Activated naive CD8-positive, alpha-beta T cell treated with anti-CD3 and anti-CD28 coated beads for 36 hours (primary cell): ENCODE results near the gene CNOT8. TPM values are rescaled to one million over a fixed set of nuclear protein-coding genes. Genes with fewer than 3 reads are reported as not detected.

Source experiments
- DNase-seq: peaks from one replicate; pipeline ENCODE4 v3.0.0; 2021
- H3K27ac Mint-ChIP-seq: one replicate; pipeline ENCODE4 v1.8.0; 2022; ENCODE audit warnings: mild to moderate bottlenecking, moderate library complexity, mixed read lengths
- H3K27me3 Mint-ChIP-seq: one replicate; pipeline ENCODE4 v1.8.0; 2022; ENCODE audit warnings: mild to moderate bottlenecking, mixed read lengths
- H3K36me3 Mint-ChIP-seq: one replicate; pipeline ENCODE4 v1.8.0; 2021; ENCODE audit warnings: mild to moderate bottlenecking, mixed read lengths
- H3K4me1 Mint-ChIP-seq: one replicate; pipeline ENCODE4 v1.8.0; 2021; ENCODE audit warnings: mixed read lengths
- H3K4me3 Mint-ChIP-seq: one replicate; pipeline ENCODE4 v1.8.0; 2022; ENCODE audit warnings: mild to moderate bottlenecking, moderate library complexity, mixed read lengths
- H3K9me3 Mint-ChIP-seq: one replicate; pipeline ENCODE4 v1.8.0; 2022; ENCODE audit warnings: mixed read lengths
- total RNA-seq, 2 experiments: library from RNA; stranded (reverse); gene quantifications; one replicate each; pipeline ENCODE4 v1.2.3, GENCODE V29; 2021

CNOT8 gene
- total RNA-seq, 2 experiments from 2014 or later = 53.7 to 53.9 TPM

DNA sequence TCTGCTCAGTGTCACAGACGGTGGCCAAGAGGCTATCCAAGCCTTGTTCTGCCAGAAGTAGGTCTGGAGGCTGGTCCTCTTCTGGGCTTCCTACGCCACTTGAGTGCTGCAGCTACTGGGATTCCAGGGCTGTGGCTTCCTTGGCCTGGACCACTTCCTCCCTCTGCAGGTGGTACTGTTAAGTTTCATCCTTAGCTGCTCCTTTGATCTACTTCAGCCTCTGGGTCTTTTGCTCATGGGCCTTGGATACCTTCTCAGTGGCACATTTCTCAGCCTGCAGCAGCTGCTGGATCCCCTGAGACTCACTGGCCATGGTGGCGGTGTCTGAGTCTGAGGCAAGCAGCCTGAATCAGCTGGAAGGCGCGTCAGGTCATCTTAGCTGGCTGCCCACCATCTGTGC, 10.3 kb downstream of the CNOT8 start:
- no peaks in the 10 kb centered on the region for H3K27me3 Mint-ChIP-seq
- H3K4me3 Mint-ChIP-seq = no peak overlapping the region
- H3K4me1 Mint-ChIP-seq = peaks cover 23% of the 10 kb centered on the region
- H3K9me3 Mint-ChIP-seq = no peaks in the 10 kb centered on the region
- peaks cover 36% of the 10 kb centered on the region for H3K36me3 Mint-ChIP-seq
- DNase-seq = no peak
- H3K27ac Mint-ChIP-seq = peak overlapping the region; percentile 83

DNA sequence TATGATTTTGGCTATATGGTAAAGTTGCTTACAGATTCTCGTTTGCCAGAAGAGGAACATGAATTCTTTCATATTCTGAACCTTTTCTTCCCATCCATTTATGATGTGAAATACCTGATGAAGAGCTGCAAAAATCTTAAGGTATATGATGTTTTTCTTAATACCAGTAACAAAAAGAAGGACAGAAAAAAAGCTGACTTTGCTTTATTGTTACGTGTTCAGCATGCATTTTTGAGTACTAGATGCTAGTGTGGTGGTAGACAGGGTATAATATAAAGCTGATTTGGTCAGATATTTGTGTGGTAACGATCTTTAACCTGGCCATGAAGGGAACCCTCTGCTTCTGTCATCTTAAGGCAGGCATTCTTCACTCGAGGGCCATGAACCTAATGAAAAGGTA, 13.3 kb downstream of the CNOT8 start:
- Mint-ChIP-seq H3K4me1 (peaks cover 11% of the 10 kb centered on the region), H3K36me3 (peaks cover 38% of the 10 kb centered on the region), H3K27me3 (no peaks in the 10 kb centered on the region), H3K27ac (no peak overlapping the region), H3K9me3 (peaks cover 3% of the 10 kb centered on the region), H3K4me3 (no peak overlapping the region)
- no peak for DNase-seq

DNA sequence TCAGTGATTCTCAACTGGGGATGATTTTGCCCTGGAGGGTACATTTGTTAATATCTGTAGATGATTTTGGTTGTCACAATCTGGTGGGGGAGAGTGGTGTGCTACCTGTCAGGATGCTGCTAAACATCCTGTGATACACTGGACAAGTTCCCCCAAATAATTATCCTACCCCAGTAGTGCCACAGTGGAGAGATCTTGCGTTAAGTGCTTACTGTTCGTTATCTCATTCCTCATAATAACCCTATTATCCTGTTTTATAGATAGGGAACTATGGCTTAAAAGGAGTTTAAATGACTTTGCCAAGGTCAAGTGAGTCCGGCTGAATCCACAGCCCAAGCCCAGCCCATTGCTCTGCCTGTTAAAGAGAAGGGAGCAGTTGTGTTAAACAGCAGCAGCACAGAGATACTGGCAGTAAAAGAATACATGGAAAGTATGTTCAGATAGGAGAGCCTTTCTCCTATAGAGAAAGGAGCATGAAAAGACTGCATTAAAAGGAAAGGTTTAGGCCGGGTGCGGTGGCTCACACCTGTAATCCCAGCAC, 15.4 kb downstream of the CNOT8 start:
- Mint-ChIP-seq H3K9me3 (peaks cover 14% of the 10 kb centered on the region), H3K4me3 (no peak overlapping the region), H3K4me1 (peaks cover 3% of the 10 kb centered on the region), H3K36me3 (peaks cover 49% of the 10 kb centered on the region), H3K27me3 (no peaks in the 10 kb centered on the region), H3K27ac (no peak overlapping the region)
- DNase-seq = no peak

DNA sequence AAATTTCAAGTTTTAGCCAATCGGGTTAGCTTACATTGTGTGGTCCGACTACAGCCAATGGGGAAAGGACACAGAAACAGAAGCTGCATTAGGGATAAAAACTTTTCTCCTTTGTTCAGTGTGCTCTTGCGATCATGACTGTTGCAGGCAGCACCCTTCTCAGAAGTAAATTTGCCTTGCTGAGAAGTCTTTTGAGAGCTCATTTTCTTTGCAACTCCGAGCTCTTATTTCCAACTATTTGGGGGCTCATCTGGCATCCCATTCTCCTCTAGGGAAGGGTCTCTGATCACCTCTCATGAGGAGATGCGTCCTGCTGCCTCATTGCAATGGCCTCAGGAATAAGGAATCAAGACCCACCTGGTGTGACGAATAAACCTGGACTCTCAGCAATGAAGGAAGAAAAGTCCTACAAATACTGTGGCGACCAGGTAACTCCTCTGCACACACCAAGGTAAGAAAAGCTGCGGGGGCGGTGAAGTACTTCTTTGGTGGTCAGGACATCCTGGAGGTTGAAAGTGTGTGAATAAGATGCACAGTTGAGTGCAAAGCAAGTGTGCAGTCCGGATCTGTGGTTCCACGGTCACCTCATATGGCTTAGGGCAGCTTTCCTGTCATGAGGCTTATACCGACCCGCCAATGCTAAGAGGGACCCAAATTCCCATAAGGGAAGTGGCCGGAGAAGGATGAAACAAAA, 20.4 kb downstream of the CNOT8 start:
- H3K27ac Mint-ChIP-seq = no peak overlapping the region
- H3K4me3 Mint-ChIP-seq = no peak overlapping the region
- no peaks in the 10 kb centered on the region for H3K27me3 Mint-ChIP-seq

DNA sequence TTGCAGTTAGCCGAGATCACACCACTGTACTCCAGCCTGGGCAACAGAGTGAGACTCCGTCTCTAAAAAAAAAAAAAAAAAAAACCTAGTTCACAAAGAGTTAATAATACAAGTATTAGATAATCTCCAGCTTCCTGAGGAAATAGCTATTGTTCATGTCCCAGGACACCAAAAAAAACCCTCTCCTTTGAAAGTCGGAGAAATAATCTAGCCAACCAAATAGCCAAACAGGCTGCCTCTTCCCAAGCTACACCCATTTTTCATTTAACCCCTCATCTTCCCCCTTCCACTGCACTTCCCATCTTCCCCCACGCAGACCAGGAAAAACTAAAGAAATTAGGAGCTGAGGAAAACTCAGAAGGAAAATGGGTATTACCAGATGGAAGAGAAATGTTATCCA, 23.6 kb downstream of the CNOT8 start:
- H3K4me3 Mint-ChIP-seq = no peak overlapping the region
- H3K36me3 Mint-ChIP-seq = peaks cover 91% of the 10 kb centered on the region
- no peaks in the 10 kb centered on the region for H3K4me1 Mint-ChIP-seq
- peaks cover 47% of the 10 kb centered on the region for H3K9me3 Mint-ChIP-seq
- H3K27ac Mint-ChIP-seq = no peak overlapping the region
- no peak for DNase-seq
- no peaks in the 10 kb centered on the region for H3K27me3 Mint-ChIP-seq

More for the DNA sequence above, 20.4 kb downstream of the CNOT8 start:
- peaks cover 84% of the 10 kb centered on the region for H3K36me3 Mint-ChIP-seq
- peaks cover 33% of the 10 kb centered on the region for H3K9me3 Mint-ChIP-seq
- no peak for DNase-seq
- H3K4me1 Mint-ChIP-seq = peaks cover 3% of the 10 kb centered on the region

DNA sequence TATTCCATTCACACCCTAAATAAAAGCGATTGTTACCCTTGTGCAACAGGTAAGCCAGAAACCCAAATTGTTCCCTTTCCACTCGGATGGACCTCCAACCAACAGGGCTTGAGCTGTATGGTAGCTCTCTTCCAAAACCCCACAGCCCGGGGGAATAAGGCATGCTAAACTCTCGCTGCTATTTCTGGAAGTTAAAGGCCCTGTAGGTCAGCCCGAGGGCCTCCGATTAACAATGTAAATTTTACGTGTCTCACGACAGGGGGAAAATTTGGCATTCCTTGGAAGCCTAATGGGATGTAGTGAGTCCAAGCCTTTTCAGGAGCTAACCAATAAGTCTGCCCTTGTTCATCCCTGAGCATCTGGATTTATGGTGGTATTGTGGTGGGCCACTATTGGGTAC, 26.0 kb downstream of the CNOT8 start:
- Mint-ChIP-seq H3K9me3 (peaks cover 42% of the 10 kb centered on the region), H3K4me1 (no peaks in the 10 kb centered on the region), H3K27ac (no peak overlapping the region), H3K27me3 (no peaks in the 10 kb centered on the region), H3K4me3 (no peak overlapping the region), H3K36me3 (peaks cover 94% of the 10 kb centered on the region)
- DNase-seq = no peak

DNA sequence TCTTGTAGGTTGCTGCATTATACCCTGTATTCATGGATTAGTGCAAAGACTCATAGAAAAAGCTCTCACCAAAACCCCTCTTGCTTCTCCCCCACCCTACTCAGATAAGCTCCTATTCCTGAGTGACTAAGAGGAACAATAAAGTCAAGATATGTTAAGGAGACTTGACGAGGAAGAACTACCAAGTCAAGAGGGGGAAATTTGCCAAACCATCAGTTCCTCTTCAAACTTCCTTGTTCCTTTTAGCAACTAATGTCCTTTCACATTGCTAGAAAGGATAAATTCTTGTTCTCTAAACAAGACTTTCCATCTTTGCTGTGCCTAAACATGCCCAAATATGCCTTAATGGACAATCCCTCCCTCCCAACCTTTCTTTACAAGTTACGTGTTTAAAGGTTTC, 27.0 kb downstream of the CNOT8 start:
- Mint-ChIP-seq H3K4me3 (no peak overlapping the region), H3K9me3 (peaks cover 32% of the 10 kb centered on the region), H3K4me1 (no peaks in the 10 kb centered on the region), H3K27me3 (no peaks in the 10 kb centered on the region), H3K36me3 (peaks cover 92% of the 10 kb centered on the region), H3K27ac (no peak overlapping the region)
- DNase-seq = no peak

DNA sequence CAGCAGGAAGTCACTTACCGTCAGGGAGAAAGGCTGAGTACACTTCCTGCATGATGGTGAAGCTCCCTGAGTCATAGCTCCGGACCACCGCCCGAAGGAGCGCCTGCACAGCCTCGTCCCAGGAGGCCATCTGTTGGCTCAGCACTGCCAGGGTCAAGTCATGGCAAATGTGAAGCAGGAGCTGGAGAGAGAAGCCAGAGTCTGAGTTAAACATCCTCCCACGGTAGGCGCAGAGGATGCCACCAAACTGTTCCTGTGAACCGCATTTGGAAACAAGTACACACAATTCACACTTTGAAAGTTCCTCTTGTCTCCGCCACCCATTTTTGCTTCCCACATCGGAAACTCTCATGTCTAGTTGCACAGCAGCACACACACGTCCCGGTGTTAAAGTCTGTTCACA, 33.9 kb downstream of the CNOT8 start:
- H3K27me3 Mint-ChIP-seq = no peaks in the 10 kb centered on the region
- H3K4me3 Mint-ChIP-seq = no peak overlapping the region
- no peak for DNase-seq
- H3K36me3 Mint-ChIP-seq = peaks cover 43% of the 10 kb centered on the region
- H3K9me3 Mint-ChIP-seq = peaks cover 7% of the 10 kb centered on the region
- no peak overlapping the region for H3K27ac Mint-ChIP-seq
- no peaks in the 10 kb centered on the region for H3K4me1 Mint-ChIP-seq

DNA sequence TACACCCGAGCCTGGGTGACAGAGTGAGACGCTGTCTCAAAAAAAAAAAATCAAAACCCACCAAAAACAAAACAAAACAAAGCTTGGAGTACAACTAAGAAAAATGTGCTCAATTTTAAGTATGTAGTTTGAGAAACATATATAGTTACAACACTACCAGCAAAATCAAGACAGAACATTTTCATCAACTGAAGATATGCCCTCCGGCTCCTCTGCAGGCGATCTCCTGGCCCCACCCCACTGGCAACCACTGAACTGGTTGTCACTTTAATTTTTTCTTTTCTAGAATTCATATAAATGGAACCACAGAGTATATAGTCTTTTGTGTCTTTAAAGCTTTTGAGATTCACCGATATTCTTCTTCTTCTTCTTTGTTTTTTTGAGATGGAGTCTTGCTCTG, 35.0 kb downstream of the CNOT8 start:
- DNase-seq = no peak
- Mint-ChIP-seq H3K27ac (no peak overlapping the region), H3K4me1 (no peaks in the 10 kb centered on the region), H3K27me3 (no peaks in the 10 kb centered on the region), H3K9me3 (peaks cover under 1% of the 10 kb centered on the region), H3K4me3 (no peak overlapping the region), H3K36me3 (peaks cover 36% of the 10 kb centered on the region)

DNA sequence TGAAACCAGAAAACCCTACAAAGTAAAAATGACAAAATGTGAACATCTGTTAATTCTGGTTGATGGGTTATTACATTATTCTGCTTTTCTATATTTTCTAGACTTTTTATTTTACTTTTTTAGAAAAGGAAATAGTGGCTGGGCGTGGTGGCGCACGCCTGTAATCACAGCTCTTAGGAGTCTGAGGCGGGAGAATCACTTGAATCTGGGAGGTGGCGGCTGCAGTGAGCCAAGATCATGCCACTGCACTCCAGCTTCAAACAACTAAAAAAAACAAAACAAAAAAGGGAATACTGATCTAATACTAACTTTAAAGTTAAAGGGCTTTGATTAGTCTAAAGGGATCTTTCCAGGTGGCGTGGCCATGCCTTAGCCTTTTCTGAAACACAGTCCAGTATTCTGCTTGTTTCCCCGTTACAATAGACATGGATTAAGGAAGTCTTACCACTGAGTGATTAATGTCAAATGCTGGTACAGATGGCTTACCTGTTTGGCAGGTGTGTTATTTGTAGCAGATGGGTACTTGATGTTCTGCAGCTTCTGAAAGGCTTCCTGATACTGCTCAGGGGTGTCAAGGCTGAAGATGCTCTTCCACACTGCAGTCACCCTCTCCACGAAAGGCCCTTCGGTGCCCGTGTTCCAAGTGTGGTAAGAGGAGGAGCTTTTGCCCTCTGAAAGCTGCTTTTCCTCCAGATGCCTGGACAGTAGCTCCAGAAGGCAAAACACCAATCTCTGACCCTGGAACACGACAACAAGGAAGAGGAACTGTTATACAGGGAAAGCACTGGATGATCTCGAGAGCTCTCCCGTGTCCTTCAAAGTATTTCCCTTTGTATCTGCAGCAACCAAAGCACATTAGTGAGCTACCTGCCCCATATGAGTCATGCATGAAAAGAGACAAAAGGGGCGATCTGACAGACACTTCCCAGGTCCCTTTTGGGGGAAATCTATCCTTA, 37.5 kb downstream of the CNOT8 start:
- no peak overlapping the region for H3K27ac Mint-ChIP-seq
- H3K4me1 Mint-ChIP-seq = no peaks in the 10 kb centered on the region
- H3K9me3 Mint-ChIP-seq = no peaks in the 10 kb centered on the region
- no peaks in the 10 kb centered on the region for H3K27me3 Mint-ChIP-seq
- peaks cover 22% of the 10 kb centered on the region for H3K36me3 Mint-ChIP-seq
- DNase-seq = no peak
- no peak overlapping the region for H3K4me3 Mint-ChIP-seq

DNA sequence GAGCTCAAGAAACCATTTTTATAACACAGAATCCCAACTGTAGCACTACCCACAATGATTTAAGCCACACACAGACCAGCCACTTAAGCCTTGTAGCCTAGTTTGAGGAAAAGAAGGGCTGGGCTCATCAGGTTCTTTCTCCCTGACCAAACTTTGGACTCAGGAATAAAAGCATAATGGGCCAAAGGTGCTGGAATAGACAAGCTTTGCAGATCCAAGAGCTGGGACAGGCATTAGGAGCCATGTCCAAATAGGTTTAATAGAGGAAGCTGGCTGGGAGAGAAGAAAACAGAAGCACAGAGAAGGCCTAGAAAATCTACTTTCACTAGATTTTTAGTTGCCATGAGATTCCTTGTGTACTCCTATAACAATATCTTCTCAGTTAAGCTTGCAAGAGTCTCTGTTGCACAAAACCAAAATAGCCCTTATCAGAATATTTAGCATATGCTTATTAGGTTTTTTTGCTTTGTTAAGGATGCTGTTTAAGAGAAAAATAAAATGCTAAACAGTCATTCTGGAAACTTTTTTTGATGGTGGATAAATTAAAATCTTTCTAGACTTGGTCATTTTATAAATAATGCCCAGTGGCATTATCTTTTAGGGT, 38.2 kb downstream of the CNOT8 start:
- Mint-ChIP-seq H3K36me3 (peaks cover 17% of the 10 kb centered on the region), H3K27ac (no peak overlapping the region), H3K4me1 (no peaks in the 10 kb centered on the region), H3K4me3 (no peak overlapping the region), H3K27me3 (no peaks in the 10 kb centered on the region), H3K9me3 (no peaks in the 10 kb centered on the region)
- no peak for DNase-seq

DNA sequence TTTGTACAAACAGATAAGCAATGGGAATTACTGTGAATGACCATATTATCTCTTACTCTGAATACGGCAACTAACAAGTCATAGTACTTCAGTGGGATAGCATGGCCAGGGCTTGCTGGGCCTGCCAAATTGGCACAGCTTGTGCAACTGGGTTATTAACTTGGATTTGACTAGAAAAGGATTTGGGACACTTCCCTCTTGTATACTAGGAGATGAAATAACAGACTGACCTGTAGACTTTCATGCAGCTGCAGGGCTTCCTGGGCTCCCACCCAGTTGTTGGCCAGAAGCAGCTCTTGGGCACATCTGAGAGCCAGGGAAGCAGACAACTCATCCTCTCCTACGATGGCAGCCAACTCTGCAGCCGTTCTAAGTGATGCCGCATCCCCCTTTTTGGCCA, 39.8 kb downstream of the CNOT8 start:
- Mint-ChIP-seq H3K27ac (no peak overlapping the region), H3K36me3 (peaks cover 19% of the 10 kb centered on the region), H3K4me1 (no peaks in the 10 kb centered on the region), H3K9me3 (no peaks in the 10 kb centered on the region), H3K27me3 (no peaks in the 10 kb centered on the region), H3K4me3 (no peak overlapping the region)
- no peak for DNase-seq

DNA sequence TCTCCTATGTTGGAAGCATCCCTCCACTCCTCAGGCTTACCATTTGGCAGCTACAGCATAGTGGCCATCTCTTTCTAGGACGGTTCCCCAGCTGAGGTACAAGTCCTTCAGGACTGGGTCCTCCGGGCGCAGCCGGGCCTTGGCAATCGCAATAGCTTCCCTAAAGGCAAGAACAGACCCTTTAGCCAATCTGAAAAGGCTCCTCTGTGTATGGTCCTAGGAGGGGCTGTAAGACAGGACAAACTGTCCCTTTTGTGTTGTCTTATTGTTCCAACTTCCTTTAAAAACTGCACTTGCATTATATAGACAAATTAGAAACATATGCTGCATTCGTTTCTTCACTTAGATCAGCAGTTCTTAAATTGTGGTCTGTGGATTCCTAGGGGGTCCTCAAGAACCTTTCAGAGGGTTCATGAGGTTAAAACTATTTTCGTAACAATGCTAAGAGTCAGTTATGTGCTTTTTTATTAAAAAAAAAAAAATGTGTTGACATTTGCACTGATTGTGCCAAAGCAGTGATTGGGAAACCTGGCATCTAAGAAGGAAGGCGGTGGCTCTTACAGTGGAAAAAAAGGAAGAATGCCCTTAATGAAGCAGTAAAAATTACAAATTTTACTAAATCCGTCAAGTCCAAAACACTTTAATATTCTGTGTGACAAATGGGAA, 40.9 kb downstream of the CNOT8 start:
- H3K4me1 Mint-ChIP-seq = no peaks in the 10 kb centered on the region
- H3K9me3 Mint-ChIP-seq = no peaks in the 10 kb centered on the region
- H3K27ac Mint-ChIP-seq = no peak overlapping the region
- DNase-seq = no peak
- peaks cover 16% of the 10 kb centered on the region for H3K36me3 Mint-ChIP-seq
- no peaks in the 10 kb centered on the region for H3K27me3 Mint-ChIP-seq
- no peak overlapping the region for H3K4me3 Mint-ChIP-seq

DNA sequence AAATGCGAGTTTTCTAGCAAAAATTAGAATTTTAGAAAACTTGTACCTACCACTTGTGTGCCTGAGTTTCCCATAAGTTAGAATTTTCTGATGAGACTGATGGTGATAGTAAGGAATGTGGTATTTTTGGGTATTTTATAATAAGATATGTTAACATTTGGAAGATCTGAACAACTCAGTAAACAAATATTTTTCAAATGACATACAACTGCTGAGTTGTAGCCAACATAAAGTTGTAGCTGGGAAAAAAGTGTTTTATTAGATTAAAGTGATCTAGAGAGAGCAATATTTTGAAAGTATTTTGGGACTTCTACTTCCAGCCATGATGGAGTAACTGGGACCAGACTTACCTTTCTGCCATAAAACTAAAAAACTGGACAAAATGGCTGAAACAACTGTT, 41.6 kb downstream of the CNOT8 start:
- H3K27me3 Mint-ChIP-seq = no peaks in the 10 kb centered on the region
- no peaks in the 10 kb centered on the region for H3K4me1 Mint-ChIP-seq
- H3K27ac Mint-ChIP-seq = no peak overlapping the region
- H3K9me3 Mint-ChIP-seq = no peaks in the 10 kb centered on the region
- DNase-seq = no peak
- H3K36me3 Mint-ChIP-seq = peaks cover 16% of the 10 kb centered on the region
- H3K4me3 Mint-ChIP-seq = no peak overlapping the region

DNA sequence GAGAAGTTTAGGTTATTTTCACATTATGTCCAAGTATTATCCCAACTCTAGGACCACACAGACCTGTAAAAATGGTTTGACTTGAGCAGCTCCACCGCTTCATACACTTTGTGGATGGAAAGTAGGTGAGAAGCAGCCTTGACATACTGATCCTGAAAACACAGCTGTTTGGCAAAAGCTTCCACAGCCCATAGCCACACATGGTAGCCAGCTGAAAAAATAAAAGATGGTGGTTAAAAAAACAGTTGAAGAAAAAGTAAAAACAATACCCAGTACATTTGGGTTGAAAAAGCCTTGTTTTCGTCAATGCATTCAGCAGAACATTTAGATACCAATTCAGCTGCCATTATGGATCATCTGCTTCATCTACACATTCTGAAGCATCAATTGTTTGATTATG, 42.8 kb downstream of the CNOT8 start:
- no peaks in the 10 kb centered on the region for H3K27me3 Mint-ChIP-seq
- H3K36me3 Mint-ChIP-seq = peaks cover 16% of the 10 kb centered on the region
- H3K4me3 Mint-ChIP-seq = no peak overlapping the region
- no peaks in the 10 kb centered on the region for H3K9me3 Mint-ChIP-seq
- no peak for DNase-seq
- H3K4me1 Mint-ChIP-seq = no peaks in the 10 kb centered on the region
- no peak overlapping the region for H3K27ac Mint-ChIP-seq
